ENCODE data around the gene PGLYRP1.

DNA sequence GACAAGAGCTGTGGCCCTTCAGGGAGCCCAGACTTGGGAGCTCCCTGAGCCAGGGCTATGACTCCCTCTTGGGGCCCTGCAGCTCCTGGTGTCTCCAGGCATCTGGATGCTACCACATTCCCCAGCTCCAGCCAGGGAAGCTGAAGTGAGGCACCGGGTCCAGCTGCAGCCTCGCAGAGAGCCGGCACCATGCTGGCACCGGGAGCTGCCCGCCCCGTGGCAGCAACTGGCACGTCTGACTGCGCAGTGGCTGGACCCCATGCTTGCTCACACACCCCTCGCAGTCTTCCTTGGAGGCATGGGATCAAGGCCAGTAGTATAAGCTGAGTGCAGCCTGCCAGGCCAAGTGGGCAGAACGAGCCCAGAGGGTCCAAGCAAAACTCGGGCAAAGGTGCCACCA lies 10.5 kb upstream of the PGLYRP1 start:
- no peak for TF ChIP-seq CHD2 (IDR thresholded peaks at IDR 0.05; ENCODE audit: low read length, partially characterized antibody)
- TF ChIP-seq, protein P1, sequence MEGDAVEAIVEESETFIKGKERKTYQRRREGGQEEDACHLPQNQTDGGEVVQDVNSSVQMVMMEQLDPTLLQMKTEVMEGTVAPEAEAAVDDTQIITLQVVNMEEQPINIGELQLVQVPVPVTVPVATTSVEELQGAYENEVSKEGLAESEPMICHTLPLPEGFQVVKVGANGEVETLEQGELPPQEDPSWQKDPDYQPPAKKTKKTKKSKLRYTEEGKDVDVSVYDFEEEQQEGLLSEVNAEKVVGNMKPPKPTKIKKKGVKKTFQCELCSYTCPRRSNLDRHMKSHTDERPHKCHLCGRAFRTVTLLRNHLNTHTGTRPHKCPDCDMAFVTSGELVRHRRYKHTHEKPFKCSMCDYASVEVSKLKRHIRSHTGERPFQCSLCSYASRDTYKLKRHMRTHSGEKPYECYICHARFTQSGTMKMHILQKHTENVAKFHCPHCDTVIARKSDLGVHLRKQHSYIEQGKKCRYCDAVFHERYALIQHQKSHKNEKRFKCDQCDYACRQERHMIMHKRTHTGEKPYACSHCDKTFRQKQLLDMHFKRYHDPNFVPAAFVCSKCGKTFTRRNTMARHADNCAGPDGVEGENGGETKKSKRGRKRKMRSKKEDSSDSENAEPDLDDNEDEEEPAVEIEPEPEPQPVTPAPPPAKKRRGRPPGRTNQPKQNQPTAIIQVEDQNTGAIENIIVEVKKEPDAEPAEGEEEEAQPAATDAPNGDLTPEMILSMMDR (IDR thresholded peaks at IDR 0.05): no peak
- no peak for TF ChIP-seq JUND (IDR thresholded peaks at IDR 0.05)
- TF ChIP-seq POLR2AphosphoS5 (IDR thresholded peaks at IDR 0.05; ENCODE audit: low read depth, low read length): no peak
- TF ChIP-seq MXI1 (IDR thresholded peaks at IDR 0.05; ENCODE audit: low read depth, low read length): no peak
- no peak for TF ChIP-seq TEAD4 (IDR thresholded peaks at IDR 0.05; ENCODE audit: borderline replicate concordance, insufficient read depth)
